OCI-LY7 (cell line): ENCODE measurements around the gene PDGFB. TPM values are rescaled to one million over a fixed set of nuclear protein-coding genes. Genes with fewer than 3 reads are reported as not detected.

Experiments
- BruUV-seq: library from RNA; stranded (reverse); fragments of 400-500 nt; replicated peaks from 2 replicates; lab custom pipeline; 2021; lab: Mats Ljungman, UMichigan
- CTCF ChIA-PET: fragments of 300-600 bp; sonication (Branson Sonifier 250); formaldehyde crosslinking; loops from one replicate; lab custom pipeline; 2022; ENCODE audit warnings: antibody characterized with exemption; ENCODE audit not compliant: unreplicated experiment; lab: Charles Lee
- POLR2A ChIA-PET: fragments of 300-600 bp; sonication (Branson Sonifier 250); formaldehyde crosslinking; loops from one replicate; lab custom pipeline; 2022; ENCODE audit warnings: antibody characterized with exemption; lab: Charles Lee
- DNase-seq: peaks from one replicate; pipeline ENCODE4 v3.0.0-alpha.2; 2015; ENCODE audit warnings: low spot score
- H2AFZ ChIP-seq: fragments of 200-600 bp; sonication (generic), shearing (Covaris generic); 2 replicates; pipeline ENCODE4 v1.6.1; 2014; ENCODE audit warnings: mild to moderate bottlenecking, antibody characterized with exemption, low read length, moderate library complexity
- H3K27ac ChIP-seq: fragments of 200-600 bp; sonication (generic); 2 replicates; pipeline ENCODE4 v1.5.1; 2014; ENCODE audit warnings: mixed run types, low read depth, mild to moderate bottlenecking, moderate library complexity, low read length, inconsistent platforms; ENCODE audit not compliant: poor library complexity, severe bottlenecking
- H3K36me3 ChIP-seq: fragments of 200-600 bp; sonication (generic); 2 replicates; pipeline ENCODE4 v1.6.1; 2014; ENCODE audit warnings: mild to moderate bottlenecking, antibody characterized with exemption, low read length, moderate library complexity, mixed read lengths; ENCODE audit not compliant: insufficient read depth
- H3K4me1 ChIP-seq: fragments of 200-600 bp; sonication (generic); 2 replicates; pipeline ENCODE4 v1.5.1; 2014; ENCODE audit warnings: mild to moderate bottlenecking, low read length; ENCODE audit not compliant: insufficient read depth, poor library complexity, severe bottlenecking
- H3K4me2 ChIP-seq: fragments of 200-600 bp; sonication (generic); 2 replicates; pipeline ENCODE4 v1.6.1; 2014; ENCODE audit warnings: mild to moderate bottlenecking, low read length
- H3K4me3 ChIP-seq: fragments of 200-600 bp; sonication (generic); 2 replicates; pipeline ENCODE4 v1.5.1; 2014; ENCODE audit warnings: mild to moderate bottlenecking, low read depth, low read length; ENCODE audit not compliant: poor library complexity, severe bottlenecking
- H3K79me2 ChIP-seq: fragments of 200-600 bp; sonication (generic); 2 replicates; pipeline ENCODE4 v1.6.1; 2016; ENCODE audit warnings: low read depth, mild to moderate bottlenecking, low read length, moderate library complexity, mixed read lengths; ENCODE audit not compliant: insufficient read depth
- H3K9me2 ChIP-seq: fragments of 200-600 bp; sonication (generic); 2 replicates; pipeline ENCODE4 v1.6.1; 2016; ENCODE audit warnings: mild to moderate bottlenecking, low read length, mixed read lengths; ENCODE audit not compliant: insufficient read depth
- H3K9me3 ChIP-seq: fragments of 200-600 bp; sonication (generic); 2 replicates; pipeline ENCODE4 v1.6.1; 2014; ENCODE audit warnings: mild to moderate bottlenecking, mixed run types, low read length, mixed read lengths
- H4K20me1 ChIP-seq: fragments of 200-600 bp; sonication (generic); 2 replicates; pipeline ENCODE4 v1.6.1; 2014; ENCODE audit warnings: mild to moderate bottlenecking, antibody characterized with exemption, low read length, moderate library complexity, mixed read lengths; ENCODE audit not compliant: insufficient read depth
- CTCF ChIP-seq: fragments of 200-600 bp; sonication (generic); conservative IDR thresholded peaks from 2 replicates; pipeline ENCODE4 v1.5.1; 2014; ENCODE audit warnings: mild to moderate bottlenecking, antibody characterized with exemption, low read length, moderate library complexity, mixed read lengths
- EZH2phosphoT487 ChIP-seq: fragments of 200-600 bp; sonication (generic); IDR thresholded peaks from 2 replicates; pipeline ENCODE4 v1.6.1; 2018; ENCODE audit warnings: low read depth, borderline replicate concordance, mild to moderate bottlenecking, mixed run types, antibody characterized with exemption, low read length, moderate library complexity, mixed read lengths
- intact Hi-C: fragments of 100-400 bp; cut with micrococcal nuclease; formaldehyde crosslinking; loops from one replicate; pipeline ENCODE4 v1.10.0; 2022; ENCODE audit not compliant: unreplicated experiment
- total RNA-seq, 2 experiments: library from RNA; depleted of rRNA in 1 of 2; stranded (reverse); fragments of >200 nt in 1 of 2; shearing (Covaris generic) in 1 of 2; gene quantifications; 2 replicates each; pipeline ENCODE4 v1.2.3, GENCODE V29; 2014 to 2022

Gene PDGFB
- total RNA-seq, 2 experiments from 2014 or later, result 0.27 TPM; not detected in 1

DNA sequence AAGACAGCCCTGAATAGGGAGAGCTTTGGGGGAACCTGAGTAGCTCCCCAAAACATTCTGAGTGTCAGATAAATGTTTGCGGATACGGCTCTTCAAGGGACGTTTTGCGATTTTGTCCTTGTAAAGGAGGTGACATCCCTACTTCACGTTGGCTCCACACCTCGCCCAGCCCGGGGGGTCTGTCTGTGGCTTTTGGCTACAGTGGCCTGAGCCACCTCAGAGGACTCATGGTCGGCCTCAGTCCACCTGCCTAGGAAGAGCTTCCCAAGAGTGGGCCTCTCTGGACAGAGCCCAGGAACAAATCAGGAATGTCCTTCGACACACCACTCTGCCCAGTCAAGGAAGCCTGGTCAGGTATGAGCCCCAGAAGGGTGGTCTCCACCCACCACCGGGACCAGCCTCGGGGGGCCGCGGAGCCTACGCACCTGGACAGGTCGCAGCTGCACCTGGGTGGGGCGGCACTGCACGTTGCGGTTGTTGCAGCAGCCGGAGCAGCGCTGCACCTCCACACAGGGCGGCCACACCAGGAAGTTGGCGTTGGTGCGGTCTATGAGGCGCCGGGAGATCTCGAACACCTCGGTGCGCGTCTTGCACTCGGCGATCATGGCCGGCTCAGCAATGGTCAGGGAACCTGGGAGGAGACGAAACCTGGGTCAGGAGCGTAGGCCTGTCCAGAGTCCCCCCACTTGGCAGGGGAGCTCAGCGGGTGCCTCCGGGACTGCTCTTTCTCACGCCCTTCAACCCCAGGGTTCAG lies 13.4 kb downstream of the PDGFB start:
- CTCF ChIA-PET, result interaction anchor here (0.8 kb wide), 1 partner anchor 61 kb away, joined by 3 read pairs; no protein-coding TSS in a partner anchor
- Histone ChIP-seq H3K4me1 (no peaks in the 10 kb centered on the region), H3K27ac (no peak overlapping the region), H3K79me2 (no peaks in the 10 kb centered on the region), H3K36me3 (no peaks in the 10 kb centered on the region), H3K9me2 (no peaks in the 10 kb centered on the region), H3K4me3 (no peak overlapping the region), H3K4me2 (no peak overlapping the region), H3K9me3 (no peaks in the 10 kb centered on the region), H4K20me1 (no peaks in the 10 kb centered on the region), H2AFZ (no peak overlapping the region)
- POLR2A ChIA-PET, result no interaction called here
- BruUV-seq, result no TSS peak
- intact Hi-C loops, result no loop called here
- DNase-seq, result no peak
- no peak for TF ChIP-seq CTCF
- TF ChIP-seq EZH2phosphoT487, result no peak

DNA sequence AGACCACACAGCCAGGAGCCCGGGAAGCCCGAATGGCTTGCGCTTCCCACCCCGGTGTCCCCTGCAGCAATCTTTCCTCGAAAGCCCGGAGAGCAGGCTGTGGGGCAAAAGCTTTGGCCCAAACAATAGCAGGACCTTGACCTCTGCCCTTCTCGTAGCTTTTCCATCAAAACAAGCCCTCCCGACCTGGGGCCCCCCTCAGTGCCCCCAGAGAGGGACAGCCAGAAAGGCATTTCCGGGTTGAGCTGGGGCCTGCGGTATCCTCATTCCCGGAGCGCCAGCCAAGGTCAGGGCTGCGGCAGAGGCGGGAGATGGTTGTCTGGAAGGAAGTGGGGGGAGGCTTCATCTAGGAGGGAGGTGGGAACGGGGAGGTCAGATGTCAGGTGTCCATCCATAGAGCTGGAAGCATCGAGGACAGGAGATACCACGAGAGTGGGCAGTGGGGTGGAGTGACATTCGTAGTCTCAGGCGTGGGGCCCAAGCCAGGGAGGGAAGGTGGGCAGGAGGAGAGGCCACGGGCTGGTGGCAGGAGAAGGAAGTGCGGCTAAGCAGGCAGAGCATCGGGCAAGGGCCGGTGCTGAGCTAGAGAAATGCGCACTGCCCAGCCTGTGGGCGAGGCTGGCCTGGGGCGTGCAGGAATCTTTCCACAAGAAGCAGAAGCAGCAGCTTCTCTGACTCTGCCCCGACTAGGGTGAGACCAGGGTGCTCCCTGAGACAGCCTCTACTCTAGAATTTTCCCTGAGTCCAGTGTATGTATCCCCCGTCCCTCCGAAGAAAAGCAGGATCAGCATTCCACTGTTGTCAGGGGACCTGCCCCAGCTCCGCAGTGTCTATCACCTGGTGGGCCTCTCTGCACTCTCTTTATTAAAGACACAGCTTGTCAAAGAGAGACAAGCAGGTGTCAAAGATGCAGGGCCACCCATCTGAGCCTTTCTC lies 14.3 kb downstream of the PDGFB start:
- no peak overlapping the region for H2AFZ ChIP-seq
- no peaks in the 10 kb centered on the region for H3K36me3 ChIP-seq
- H3K79me2 ChIP-seq, result no peaks in the 10 kb centered on the region

More for the DNA sequence above, 14.3 kb downstream of the PDGFB start:
- no peak for DNase-seq
- Histone ChIP-seq H3K9me3 (no peaks in the 10 kb centered on the region), H3K4me3 (no peak overlapping the region), H3K4me1 (no peaks in the 10 kb centered on the region), H3K9me2 (no peaks in the 10 kb centered on the region), H3K4me2 (no peak overlapping the region), H4K20me1 (no peaks in the 10 kb centered on the region), H3K27ac (no peak overlapping the region)
- TF ChIP-seq EZH2phosphoT487, result no peak
- no peak for TF ChIP-seq CTCF
- CTCF ChIA-PET, result interaction anchor here (0.8 kb wide), 1 partner anchor 60 kb away, joined by 3 read pairs; no protein-coding TSS in a partner anchor
- POLR2A ChIA-PET, result interaction anchor here (0.5 kb wide), 1 partner anchor 65 kb away, joined by 3 read pairs; no protein-coding TSS in a partner anchor
- intact Hi-C loops, result no loop called here
- no TSS peak for BruUV-seq
